CD4-positive, alpha-beta T cell treated with Interleukin-6 at 100 ng/mL for 8 hours (primary cell): Measurements from ENCODE around the gene FRY.
"Not testable (repeated sequence)": the region's sequence is repeated elsewhere in the genome, so short reads cannot be mapped to it uniquely, and the experiment has no call there.

Experiments used
- DNase-seq: peaks from one replicate; pipeline ENCODE4 v3.0.0-alpha.2; 2020; ENCODE audit warnings: mixed read lengths, low spot score

Gene FRY

GRCh38 chr13:32041429-32041828, 9.9 kb downstream of the FRY start:
- DNase-seq: no peak

- DNase-seq: peak; percentile 5
Observed at GRCh38 chr13:32042551-32042950, 11.0 kb downstream of the FRY start.

- DNase-seq: no peak
Observed at GRCh38 chr13:32044446-32044845, 12.9 kb downstream of the FRY start.

- no peak for DNase-seq
Observed at GRCh38 chr13:32045537-32045936, 14.0 kb downstream of the FRY start.

- DNase-seq: peak; percentile 38
Observed at GRCh38 chr13:32045982-32046785, 14.6 kb downstream of the FRY start.

- no peak for DNase-seq
Observed at GRCh38 chr13:32047088-32047487, 15.5 kb downstream of the FRY start.

- DNase-seq: peak; percentile 5
Observed at GRCh38 chr13:32047793-32048192, 16.2 kb downstream of the FRY start.

GRCh38 chr13:32048816-32049215, 17.2 kb downstream of the FRY start:
- DNase-seq: no peak

- DNase-seq: no peak
Observed at GRCh38 chr13:32051156-32051555, 19.6 kb downstream of the FRY start.

GRCh38 chr13:32056316-32056715, 24.7 kb downstream of the FRY start:
- no peak for DNase-seq

GRCh38 chr13:32057325-32057724, 25.8 kb downstream of the FRY start:
- not testable (repeated sequence) for DNase-seq

- DNase-seq: no peak
Observed at GRCh38 chr13:32059511-32059984, 28.0 kb downstream of the FRY start.

- DNase-seq: no peak
Observed at GRCh38 chr13:32060401-32060878, 28.9 kb downstream of the FRY start.

- DNase-seq: no peak
Observed at GRCh38 chr13:32063619-32064233, 32.2 kb downstream of the FRY start.

- no peak for DNase-seq
Observed at GRCh38 chr13:32067149-32067961, 35.8 kb downstream of the FRY start.

- DNase-seq: no peak
Observed at GRCh38 chr13:32068255-32068654, 36.7 kb downstream of the FRY start.

- DNase-seq: no peak
Observed at GRCh38 chr13:32073180-32073864, 41.7 kb downstream of the FRY start.

- no peak for DNase-seq
Observed at GRCh38 chr13:32075170-32075851, 43.7 kb downstream of the FRY start.

GRCh38 chr13:32079587-32079986, 48.0 kb downstream of the FRY start:
- no peak for DNase-seq

- no peak for DNase-seq
Observed at GRCh38 chr13:32080328-32080744, 48.8 kb downstream of the FRY start.

- no peak for DNase-seq
Observed at GRCh38 chr13:32081591-32081990, 50.0 kb downstream of the FRY start.
